Lower leg skin (tissue), 3 donors: ENCODE data around the gene RSKR.

Source experiments
- POLR2A ChIP-seq, 2 donors: fragments of 450-650 bp; IDR thresholded peaks; one replicate each; pipeline ENCODE4 v1.6.1; 2016 to 2017; ENCODE audit warnings: antibody characterized with exemption in 2 of 2, mild to moderate bottlenecking in 1 of 2, moderate library complexity in 1 of 2
- TF ChIP-seq, protein P1 (sequence below), 3 donors: fragments of 450-650 bp; IDR thresholded peaks; one replicate each; pipeline ENCODE4 v1.5.1; 2016; ENCODE audit warnings: antibody characterized with exemption in 3 of 3, mild to moderate bottlenecking in 3 of 3, moderate library complexity in 2 of 3

DNA sequence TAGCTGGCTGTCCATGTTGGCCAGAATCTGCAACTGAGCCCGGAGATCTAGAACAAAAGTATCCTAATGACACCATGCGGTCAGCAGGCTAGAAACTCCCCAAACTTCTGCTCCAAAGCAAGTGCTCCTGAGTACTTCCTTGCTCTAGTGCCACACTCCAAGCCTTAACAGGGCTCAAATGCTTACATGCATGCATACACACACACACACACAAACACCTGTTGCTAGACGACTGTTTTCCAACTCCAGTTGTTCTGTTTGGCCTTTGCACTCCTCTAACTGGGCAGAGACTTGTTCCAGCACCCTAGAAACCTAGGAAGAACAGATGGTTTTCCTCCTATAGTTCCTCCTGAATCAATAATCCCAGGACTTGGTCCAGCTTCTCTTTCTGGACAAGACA lies 29.6 kb downstream of the RSKR start:
- no peak for TF ChIP-seq POLR2A (IDR thresholded peaks at IDR 0.05)
- TF ChIP-seq, protein P1, sequence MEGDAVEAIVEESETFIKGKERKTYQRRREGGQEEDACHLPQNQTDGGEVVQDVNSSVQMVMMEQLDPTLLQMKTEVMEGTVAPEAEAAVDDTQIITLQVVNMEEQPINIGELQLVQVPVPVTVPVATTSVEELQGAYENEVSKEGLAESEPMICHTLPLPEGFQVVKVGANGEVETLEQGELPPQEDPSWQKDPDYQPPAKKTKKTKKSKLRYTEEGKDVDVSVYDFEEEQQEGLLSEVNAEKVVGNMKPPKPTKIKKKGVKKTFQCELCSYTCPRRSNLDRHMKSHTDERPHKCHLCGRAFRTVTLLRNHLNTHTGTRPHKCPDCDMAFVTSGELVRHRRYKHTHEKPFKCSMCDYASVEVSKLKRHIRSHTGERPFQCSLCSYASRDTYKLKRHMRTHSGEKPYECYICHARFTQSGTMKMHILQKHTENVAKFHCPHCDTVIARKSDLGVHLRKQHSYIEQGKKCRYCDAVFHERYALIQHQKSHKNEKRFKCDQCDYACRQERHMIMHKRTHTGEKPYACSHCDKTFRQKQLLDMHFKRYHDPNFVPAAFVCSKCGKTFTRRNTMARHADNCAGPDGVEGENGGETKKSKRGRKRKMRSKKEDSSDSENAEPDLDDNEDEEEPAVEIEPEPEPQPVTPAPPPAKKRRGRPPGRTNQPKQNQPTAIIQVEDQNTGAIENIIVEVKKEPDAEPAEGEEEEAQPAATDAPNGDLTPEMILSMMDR (IDR thresholded peaks at IDR 0.05) = no peak
